Sigmoid colon (tissue), 7 donors: ENCODE data around the gene CCNC. TPM values are rescaled to one million over a fixed set of nuclear protein-coding genes. Genes with fewer than 3 reads are reported as not detected.
A peak's percentile ranks its signal among the peaks of the same experiment; 100 is the strongest.

Source experiments
- DNase-seq: peaks from one replicate; pipeline ENCODE4 v3.0.0-alpha.2; 2019
- H3K27ac ChIP-seq, 4 donors: fragments of 200-600 bp; sonication (generic); one replicate each; pipeline ENCODE4 v1.5.1; 2016 to 2019; ENCODE audit warnings: mild to moderate bottlenecking in 1 of 4
- H3K27me3 ChIP-seq, 3 donors: fragments of 200-600 bp; sonication (generic); one replicate each; pipeline ENCODE4 v1.5.1; 2019; ENCODE audit warnings: mild to moderate bottlenecking in 1 of 3
- H3K36me3 ChIP-seq, 4 donors: fragments of 200-600 bp; sonication (generic); one replicate each; pipeline ENCODE4 v1.5.1; 2016 to 2019
- H3K4me1 ChIP-seq, 4 donors: fragments of 200-600 bp; sonication (generic); one replicate each; pipeline ENCODE4 v1.5.1; 2017 to 2019
- H3K4me3 ChIP-seq, 4 donors: fragments of 200-600 bp; sonication (generic); one replicate each; pipeline ENCODE4 v1.5.1; 2017 to 2019; ENCODE audit warnings: mild to moderate bottlenecking in 2 of 4, moderate library complexity in 1 of 4
- H3K9me3 ChIP-seq, 4 donors: fragments of 200-600 bp in 3 of 4; sonication (generic) in 3 of 4; one replicate each; pipeline versions ENCODE4 v1.5.1 to v1.6.1; 2013 to 2019
- EP300 ChIP-seq, 4 donors: sonication (generic); formaldehyde crosslinking; IDR thresholded peaks; one replicate each; pipeline ENCODE4 v1.6.1; 2017; ENCODE audit warnings: antibody characterized with exemption in 4 of 4
- POLR2A ChIP-seq, 2 donors: fragments of 450-650 bp; IDR thresholded peaks; one replicate each; pipeline ENCODE4 v1.6.1; 2016; ENCODE audit warnings: antibody characterized with exemption in 2 of 2, mild to moderate bottlenecking in 2 of 2, moderate library complexity in 2 of 2
- POLR2AphosphoS5 ChIP-seq, 4 donors: sonication (generic); formaldehyde crosslinking; IDR thresholded peaks; one replicate each; pipeline ENCODE4 v1.6.1; 2017; ENCODE audit warnings: antibody characterized with exemption in 4 of 4
- WGBS, 2 donors: extraction: QIAGEN DNeasy Blood & Tissue Kit; methylation state at CpG; one replicate each; pipeline ENCODE4 v1.1.7; 2013; 5-methylcytosine and 5-hydroxymethylcytosine counted together
- intact Hi-C: fragments of 100-400 bp; cut with DNase I; formaldehyde crosslinking; loops from one replicate; pipeline ENCODE4 v1.15.1; 2023
- polyA plus RNA-seq, 3 donors: library from polyadenylated mRNA; stranded (reverse); fragments of 200-250 nt; gene quantifications; one replicate each; pipeline ENCODE4 v1.2.3, GENCODE V29; 2013
- total RNA-seq, 4 donors: library from RNA; depleted of rRNA; stranded (reverse); fragments of >200 nt; gene quantifications; one replicate each; pipeline ENCODE4 v1.1.0, GENCODE V29; 2016
- TF ChIP-seq, protein P1 (sequence below), 4 experiments: fragments of 450-650 bp in 3 of 4; fragments of 200-600 bp in 1 of 4; IDR thresholded peaks; one replicate each; pipeline ENCODE4 v1.5.1; 2016 to 2019; ENCODE audit warnings: antibody characterized with exemption in 4 of 4, mild to moderate bottlenecking in 3 of 4, moderate library complexity in 2 of 4
- donor health status: healthy with polysubstance abuse.
- donor health status: Bipolar disorder and iron deficiency.
- donor health status: healthy.

CCNC gene
- total and polyA plus RNA-seq, 7 donors = 30.5 to 65.3 (median 56.5) TPM

DNA sequence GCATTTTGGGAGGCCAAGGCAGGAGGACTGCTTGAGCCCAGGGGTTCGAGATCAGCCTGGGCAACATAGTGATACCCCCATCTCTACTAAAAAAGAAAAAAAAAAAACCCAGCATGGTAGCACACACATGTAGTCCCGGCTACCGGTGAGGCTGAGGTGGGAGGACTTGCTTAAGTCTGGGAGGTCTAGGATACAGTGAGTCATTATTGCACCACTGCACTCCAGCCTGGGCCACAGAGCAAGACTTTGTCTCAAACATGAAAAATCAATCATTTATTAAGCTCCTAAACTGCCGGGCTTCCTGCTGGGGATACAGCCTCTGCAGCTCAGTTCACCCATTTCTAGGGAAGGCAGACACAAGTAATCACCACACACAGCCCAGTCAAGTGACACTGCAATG lies 45.9 kb downstream of the CCNC start:
- peak overlapping the region in 1 of 4 donors; percentile 91 for H3K27ac ChIP-seq
- DNase-seq = no peak
- 85 to 90% methylated on average over 4 of the region's 4 CpGs for WGBS, 2 donors
- TF ChIP-seq POLR2AphosphoS5 (IDR thresholded peaks at IDR 0.05) (no peak), EP300 (IDR thresholded peaks at IDR 0.05) (no peak), POLR2A (IDR thresholded peaks at IDR 0.05) (no peak)
- TF ChIP-seq, protein P1, sequence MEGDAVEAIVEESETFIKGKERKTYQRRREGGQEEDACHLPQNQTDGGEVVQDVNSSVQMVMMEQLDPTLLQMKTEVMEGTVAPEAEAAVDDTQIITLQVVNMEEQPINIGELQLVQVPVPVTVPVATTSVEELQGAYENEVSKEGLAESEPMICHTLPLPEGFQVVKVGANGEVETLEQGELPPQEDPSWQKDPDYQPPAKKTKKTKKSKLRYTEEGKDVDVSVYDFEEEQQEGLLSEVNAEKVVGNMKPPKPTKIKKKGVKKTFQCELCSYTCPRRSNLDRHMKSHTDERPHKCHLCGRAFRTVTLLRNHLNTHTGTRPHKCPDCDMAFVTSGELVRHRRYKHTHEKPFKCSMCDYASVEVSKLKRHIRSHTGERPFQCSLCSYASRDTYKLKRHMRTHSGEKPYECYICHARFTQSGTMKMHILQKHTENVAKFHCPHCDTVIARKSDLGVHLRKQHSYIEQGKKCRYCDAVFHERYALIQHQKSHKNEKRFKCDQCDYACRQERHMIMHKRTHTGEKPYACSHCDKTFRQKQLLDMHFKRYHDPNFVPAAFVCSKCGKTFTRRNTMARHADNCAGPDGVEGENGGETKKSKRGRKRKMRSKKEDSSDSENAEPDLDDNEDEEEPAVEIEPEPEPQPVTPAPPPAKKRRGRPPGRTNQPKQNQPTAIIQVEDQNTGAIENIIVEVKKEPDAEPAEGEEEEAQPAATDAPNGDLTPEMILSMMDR (IDR thresholded peaks at IDR 0.05) = no peak
- no peaks in the 10 kb centered on the region for H3K9me3 ChIP-seq
- H3K4me3 ChIP-seq = no peak overlapping the region
- H3K36me3 ChIP-seq = no peaks in the 10 kb centered on the region
- H3K4me1 ChIP-seq = peaks cover 0 to 19% (median 15%) of the 10 kb centered on the region in 4 donors
- H3K27me3 ChIP-seq = no peaks in the 10 kb centered on the region
- intact Hi-C loops = loop anchor here (5.0 kb wide), 1 partner anchor 190 kb away; no protein-coding TSS in a partner anchor

DNA sequence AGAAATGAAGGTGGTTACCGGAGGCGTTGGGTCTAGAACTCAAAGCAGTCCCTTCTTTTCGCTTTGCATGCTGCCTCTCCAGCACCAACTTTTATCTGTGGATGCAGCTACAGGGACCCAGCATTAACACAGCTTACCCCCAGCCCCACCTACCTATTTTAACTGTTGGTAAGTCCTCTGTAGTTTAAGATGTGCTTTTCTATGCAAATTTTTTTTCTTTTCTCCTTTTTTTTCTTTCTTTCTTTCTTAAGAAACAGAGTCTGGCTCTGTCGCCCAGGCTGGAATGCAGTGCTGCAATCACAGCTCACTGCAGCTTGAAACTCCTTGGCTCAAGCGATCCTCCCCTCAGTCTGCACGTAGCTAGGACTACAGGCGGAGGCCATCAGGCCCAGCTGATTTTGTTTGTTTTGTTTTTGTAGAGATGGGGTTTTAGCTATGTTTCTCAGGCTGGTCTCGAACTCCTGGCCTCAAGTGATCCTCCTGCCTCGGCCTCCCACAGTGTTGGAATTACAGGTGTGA lies 46.8 kb downstream of the CCNC start:
- peak in 1 of 4 donors; percentile 27 for TF ChIP-seq POLR2AphosphoS5 (IDR thresholded peaks at IDR 0.05)
- TF ChIP-seq, protein P1 (IDR thresholded peaks at IDR 0.05) = no peak
- no peak for TF ChIP-seq EP300 (IDR thresholded peaks at IDR 0.05)
- no peak for TF ChIP-seq POLR2A (IDR thresholded peaks at IDR 0.05)
- WGBS, 2 donors = 28 to 47% methylated on average over 9 of the region's 9 CpGs
- no peaks in the 10 kb centered on the region for H3K27me3 ChIP-seq
- H3K36me3 ChIP-seq = no peaks in the 10 kb centered on the region
- H3K9me3 ChIP-seq = no peaks in the 10 kb centered on the region
- DNase-seq = peak; percentile 79
- intact Hi-C loops = loop anchor here (5.0 kb wide), 1 partner anchor 189 kb away; no protein-coding TSS in a partner anchor
- H3K4me1 ChIP-seq = peaks cover 0 to 19% (median 15%) of the 10 kb centered on the region in 4 donors
- peak overlapping the region; percentile 90 to 91 (median 90) for H3K27ac ChIP-seq
- H3K4me3 ChIP-seq = peak overlapping the region; percentile 63 to 72 (median 70)

DNA sequence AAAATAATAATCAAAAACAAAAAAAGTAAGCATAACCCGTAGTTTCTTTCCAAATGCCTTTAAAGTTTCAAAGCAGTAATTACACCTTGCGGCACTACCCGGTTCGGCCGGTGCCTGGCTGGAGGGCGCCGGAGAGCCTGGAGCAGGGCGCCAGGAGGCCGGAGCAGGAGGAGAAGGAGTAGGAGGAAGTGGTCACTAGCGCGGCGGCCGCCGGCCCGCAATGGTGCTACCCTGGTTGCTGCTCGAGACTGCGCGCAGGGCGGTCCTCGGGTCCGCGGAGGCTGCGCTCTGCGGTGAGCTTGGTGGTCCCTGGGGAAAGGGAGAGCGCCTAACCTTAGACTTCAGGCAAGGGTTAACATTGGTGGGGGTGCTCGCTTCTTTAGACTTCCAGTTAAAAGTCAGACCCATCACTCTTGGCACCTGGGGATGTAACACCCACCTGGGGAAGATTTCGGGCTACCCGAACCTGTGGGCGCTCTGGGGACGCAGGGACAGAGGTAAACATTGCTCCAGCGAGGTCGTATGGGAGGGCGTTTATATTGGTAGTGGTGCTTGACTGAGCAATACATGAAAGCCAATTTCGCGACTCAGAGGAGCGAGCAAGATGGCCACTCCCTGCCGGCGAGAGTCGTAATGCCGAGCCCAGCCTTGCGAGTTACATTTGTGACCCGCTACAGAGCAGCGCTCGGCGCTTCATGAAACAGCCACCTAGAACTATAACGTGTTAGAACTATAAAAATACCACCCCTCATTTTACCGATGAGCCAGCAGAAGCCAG lies 47.4 kb downstream of the CCNC start:
- peak overlapping the region; percentile 63 to 72 (median 70) for H3K4me3 ChIP-seq
- peak; percentile 92 for DNase-seq
- WGBS, 2 donors = 0% methylated on average over 47 of the region's 47 CpGs
- peak; percentile 75 to 84 for TF ChIP-seq POLR2A (IDR thresholded peaks at IDR 0.05)
- peak; percentile 94 to 95 (median 94) for TF ChIP-seq POLR2AphosphoS5 (IDR thresholded peaks at IDR 0.05)
- TF ChIP-seq EP300 (IDR thresholded peaks at IDR 0.05) = peak in 1 of 4 donors; percentile 4
- TF ChIP-seq, protein P1 (IDR thresholded peaks at IDR 0.05) = peak; percentile 76 to 94 (median 86)
- intact Hi-C loops = loop anchor here (5.0 kb wide), 1 partner anchor 189 kb away; no protein-coding TSS in a partner anchor
- H3K4me1 ChIP-seq = peaks cover 0 to 19% (median 15%) of the 10 kb centered on the region in 4 donors
- H3K27me3 ChIP-seq = no peaks in the 10 kb centered on the region
- no peaks in the 10 kb centered on the region for H3K9me3 ChIP-seq
- H3K27ac ChIP-seq = peak overlapping the region; percentile 90 to 91 (median 90)
- no peaks in the 10 kb centered on the region for H3K36me3 ChIP-seq

DNA sequence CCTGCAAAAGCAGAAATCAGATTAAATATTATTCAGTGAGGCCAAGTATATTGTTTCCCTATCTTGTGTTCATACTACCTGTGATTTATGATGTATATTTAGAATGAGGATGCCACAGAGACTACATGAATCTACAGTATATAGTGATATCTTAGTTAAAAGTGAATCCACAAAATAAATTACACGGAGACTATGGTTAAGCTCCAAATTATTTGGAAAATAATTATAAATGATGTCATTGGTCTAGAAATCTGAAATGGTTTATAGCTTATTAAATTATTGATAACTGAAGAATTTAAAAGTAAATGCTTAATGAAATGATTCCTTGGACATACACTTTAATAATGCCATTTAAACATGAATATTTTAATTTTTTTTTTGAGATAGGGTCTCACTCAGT lies 49.0 kb downstream of the CCNC start:
- Histone ChIP-seq H3K4me3 (no peak overlapping the region), H3K27ac (no peak overlapping the region), H3K36me3 (no peaks in the 10 kb centered on the region), H3K27me3 (no peaks in the 10 kb centered on the region), H3K9me3 (no peaks in the 10 kb centered on the region), H3K4me1 (peaks cover 0 to 22% (median 17%) of the 10 kb centered on the region in 4 donors)
- TF ChIP-seq EP300 (IDR thresholded peaks at IDR 0.05) (no peak), POLR2AphosphoS5 (IDR thresholded peaks at IDR 0.05) (no peak), POLR2A (IDR thresholded peaks at IDR 0.05) (no peak)
- TF ChIP-seq, protein P1 (IDR thresholded peaks at IDR 0.05) = no peak
- WGBS, 2 donors = 88 to 96% methylated on average over 1 of the region's 1 CpG
- DNase-seq = no peak
- intact Hi-C loops = loop anchor here (5.0 kb wide), 1 partner anchor 93 kb away; no protein-coding TSS in a partner anchor
